Liver (tissue), 9 donors: ENCODE results near the gene CD247. TPM values are rescaled to one million over a fixed set of nuclear protein-coding genes. Genes with fewer than 3 reads are reported as not detected.

ENCODE experiments used
- DNase-seq: peaks from one replicate; pipeline ENCODE4 v3.0.0-alpha.2; 2017; ENCODE audit warnings: low spot score
- H3K27ac ChIP-seq, 2 donors: one replicate each; pipeline ENCODE4 v1.7.0; 2013; ENCODE audit warnings: inconsistent platforms in 2 of 2, low read length in 2 of 2, control low read depth in 1 of 2, low read depth in 1 of 2, mild to moderate bottlenecking in 1 of 2
- H3K27me3 ChIP-seq, 4 donors: one replicate each; pipeline versions ENCODE4 v1.6.1 to v1.7.0; 2013; ENCODE audit warnings: low read length in 3 of 4, inconsistent platforms in 1 of 4, mild to moderate bottlenecking in 1 of 4, moderate library complexity in 1 of 4; ENCODE audit not compliant: control insufficient read depth in 4 of 4, insufficient read depth in 4 of 4
- H3K36me3 ChIP-seq, 4 donors: one replicate each; pipeline versions ENCODE4 v1.6.1 to v1.7.0; 2013; ENCODE audit warnings: low read length in 3 of 4, mild to moderate bottlenecking in 3 of 4, low read depth in 1 of 4, moderate library complexity in 1 of 4; ENCODE audit not compliant: control insufficient read depth in 4 of 4, insufficient read depth in 3 of 4
- H3K4me1 ChIP-seq, 4 donors: one replicate each; pipeline versions ENCODE4 v1.6.1 to v1.7.0; 2013; ENCODE audit warnings: low read length in 3 of 4, mild to moderate bottlenecking in 3 of 4, moderate library complexity in 1 of 4; ENCODE audit not compliant: control insufficient read depth in 4 of 4, insufficient read depth in 4 of 4
- H3K4me3 ChIP-seq, 3 donors: one replicate each; pipeline versions ENCODE4 v1.6.1 to v1.7.0; 2013; ENCODE audit warnings: low read length in 3 of 3, control low read depth in 1 of 3, low read depth in 1 of 3, mild to moderate bottlenecking in 1 of 3
- H3K9ac ChIP-seq, 2 donors: one replicate each; pipeline ENCODE4 v1.7.0; 2013; ENCODE audit warnings: low read length in 2 of 2, mild to moderate bottlenecking in 2 of 2, moderate library complexity in 2 of 2, control low read depth in 1 of 2, low read depth in 1 of 2
- H3K9me3 ChIP-seq, 4 donors: one replicate each; pipeline versions ENCODE4 v1.6.1 to v1.7.0; 2013; ENCODE audit warnings: low read length in 3 of 4; ENCODE audit not compliant: control insufficient read depth in 4 of 4
- ATF3 ChIP-seq: IDR thresholded peaks from 2 replicates; pipeline ENCODE4 v1.6.1; 2016; ENCODE audit warnings: antibody characterized with exemption
- CTCF ChIP-seq: fragments of 150-350 bp; IDR thresholded peaks from 2 replicates; pipeline ENCODE4 v1.5.1; 2017; ENCODE audit warnings: improper control_type of control experiment, low read depth, low read length; ENCODE audit not compliant: missing input control
- EGR1 ChIP-seq, 2 donors: IDR thresholded peaks; 2 replicates each; pipeline ENCODE4 v1.6.1; 2016 to 2018; ENCODE audit warnings: antibody characterized with exemption in 2 of 2, low read depth in 2 of 2
- FOXA2 ChIP-seq: IDR thresholded peaks from 2 replicates; pipeline ENCODE4 v1.6.1; 2016; ENCODE audit warnings: antibody characterized with exemption
- GABPA ChIP-seq, 2 donors: IDR thresholded peaks in 1 of 2; conservative IDR thresholded peaks in 1 of 2; 2 replicates each; pipeline ENCODE4 v1.6.1; 2016; ENCODE audit warnings: antibody characterized with exemption in 2 of 2, mild to moderate bottlenecking in 1 of 2, moderate library complexity in 1 of 2
- HNF4A ChIP-seq, 2 donors: conservative IDR thresholded peaks; 2 replicates each; pipeline ENCODE4 v1.6.1; 2016; ENCODE audit warnings: antibody characterized with exemption in 2 of 2, mild to moderate bottlenecking in 2 of 2
- HNF4G ChIP-seq: IDR thresholded peaks from 2 replicates; pipeline ENCODE4 v1.6.1; 2016; ENCODE audit warnings: antibody characterized with exemption
- JUND ChIP-seq, 2 donors: IDR thresholded peaks; 2 replicates each; pipeline ENCODE4 v1.6.1; 2016; ENCODE audit warnings: antibody characterized with exemption in 2 of 2
- MAX ChIP-seq: IDR thresholded peaks from 2 replicates; pipeline ENCODE4 v1.6.1; 2016; ENCODE audit warnings: antibody characterized with exemption
- NR2F2 ChIP-seq: IDR thresholded peaks from 2 replicates; pipeline ENCODE4 v1.6.1; 2016; ENCODE audit warnings: antibody characterized with exemption
- RAD21 ChIP-seq, 2 donors: IDR thresholded peaks; 2 replicates each; pipeline ENCODE4 v1.6.1; 2016; ENCODE audit warnings: antibody characterized with exemption in 2 of 2, mild to moderate bottlenecking in 2 of 2
- RXRA ChIP-seq, 2 donors: IDR thresholded peaks; 2 replicates each; pipeline ENCODE4 v1.6.1; 2017 to 2018; ENCODE audit warnings: antibody characterized with exemption in 2 of 2, mild to moderate bottlenecking in 1 of 2
- SP1 ChIP-seq: IDR thresholded peaks from 2 replicates; pipeline ENCODE4 v1.6.1; 2018; ENCODE audit warnings: antibody characterized with exemption, mild to moderate bottlenecking
- TAF1 ChIP-seq: conservative IDR thresholded peaks from 2 replicates; pipeline ENCODE4 v1.6.1; 2016; ENCODE audit warnings: antibody characterized with exemption, mild to moderate bottlenecking
- YY1 ChIP-seq: IDR thresholded peaks from 2 replicates; pipeline ENCODE4 v1.6.1; 2016; ENCODE audit warnings: antibody characterized with exemption, mild to moderate bottlenecking
- WGBS: extraction: QIAGEN DNeasy Blood & Tissue Kit; methylation state at CpG from one replicate; pipeline ENCODE4 v1.1.7; 2013; 5-methylcytosine and 5-hydroxymethylcytosine counted together
- polyA plus RNA-seq, 2 donors: library from polyadenylated mRNA; stranded (reverse) in 1 of 2; unstranded in 1 of 2; fragments of 200-250 nt in 1 of 2; fragments of >200 nt in 1 of 2; fragmentation: Nextera tagmentation in 1 of 2; extraction: Ambion mirVana in 1 of 2; gene quantifications; one replicate each; pipeline versions ENCODE4 v1.2.1 to v1.2.3, GENCODE V29; 2013 to 2015
- total RNA-seq, 2 donors: library from RNA; depleted of rRNA; stranded (reverse); fragments of >200 nt; gene quantifications; one replicate each; pipeline ENCODE4 v1.2.3, GENCODE V29; 2014
- TF ChIP-seq, protein P1 (sequence below): IDR thresholded peaks from 2 replicates; pipeline ENCODE4 v1.6.1; 2016; ENCODE audit warnings: antibody characterized with exemption, mild to moderate bottlenecking
- TF ChIP-seq, protein P2 (sequence below): IDR thresholded peaks from 2 replicates; pipeline ENCODE4 v1.6.1; 2016; ENCODE audit warnings: antibody characterized with exemption
- donor health status: healthy.
- donor health status: healthy.
- donor health status: healthy.
- donor health status: healthy.
- donor health status: healthy.

Gene CD247
- total and polyA plus RNA-seq, 4 donors: 0.61 to 2.2 (median 1.6) TPM

DNA sequence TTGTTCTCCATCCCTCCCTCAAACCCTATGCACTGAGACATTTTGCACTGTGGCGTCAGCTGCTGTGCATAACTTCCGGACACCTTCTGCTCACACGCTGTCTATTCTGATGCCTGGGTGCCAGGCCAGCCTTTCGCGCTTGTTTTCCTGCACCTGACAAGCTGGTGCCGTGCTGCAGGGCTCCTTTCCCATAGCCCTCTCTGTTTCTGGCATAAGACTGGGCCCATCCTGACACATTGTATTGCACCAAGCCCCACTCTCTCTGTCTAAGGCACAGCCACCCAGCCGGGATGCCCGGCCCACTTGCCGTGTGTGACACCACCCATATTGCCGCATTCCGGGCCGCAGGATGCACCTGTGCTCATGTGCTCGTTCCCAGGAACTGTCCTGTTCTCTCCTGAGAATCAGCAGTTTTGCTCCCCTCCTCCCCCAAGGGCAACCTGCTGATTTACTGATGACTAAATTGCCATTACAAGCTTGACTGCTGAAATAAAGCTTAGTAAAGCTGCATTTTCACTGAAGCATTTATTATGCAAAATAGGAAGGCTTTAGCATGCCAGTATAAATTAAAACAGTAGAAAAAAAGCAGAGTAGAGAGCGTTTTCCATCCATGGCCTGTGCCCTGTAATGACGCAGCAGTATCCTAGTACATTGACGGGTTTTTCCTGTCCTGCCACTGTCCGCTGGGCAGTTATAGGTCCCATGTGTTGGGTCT lies 88.0 kb downstream of the CD247 start:
- no peaks in the 10 kb centered on the region for H3K36me3 ChIP-seq
- no peaks in the 10 kb centered on the region for H3K27me3 ChIP-seq
- H3K27ac ChIP-seq: no peak overlapping the region
- H3K4me3 ChIP-seq: no peak overlapping the region
- WGBS: 92% methylated on average over 17 of the region's 17 CpGs
- no peaks in the 10 kb centered on the region for H3K9me3 ChIP-seq
- DNase-seq: no peak
- no peak for TF ChIP-seq JUND (IDR thresholded peaks at IDR 0.05)
- no peak for TF ChIP-seq ATF3
- no peak for TF ChIP-seq MAX
- TF ChIP-seq HNF4G: no peak
- TF ChIP-seq HNF4A (conservative IDR thresholded peaks at IDR 0.05): no peak
- TF ChIP-seq NR2F2: no peak
- no peak for TF ChIP-seq EGR1 (IDR thresholded peaks at IDR 0.05; ENCODE audit: low read depth in 2 of 2)
- no peak for TF ChIP-seq YY1
- no peak for TF ChIP-seq TAF1
- no peak for TF ChIP-seq RXRA (IDR thresholded peaks at IDR 0.05)
- TF ChIP-seq SP1: no peak
- TF ChIP-seq, protein P1, sequence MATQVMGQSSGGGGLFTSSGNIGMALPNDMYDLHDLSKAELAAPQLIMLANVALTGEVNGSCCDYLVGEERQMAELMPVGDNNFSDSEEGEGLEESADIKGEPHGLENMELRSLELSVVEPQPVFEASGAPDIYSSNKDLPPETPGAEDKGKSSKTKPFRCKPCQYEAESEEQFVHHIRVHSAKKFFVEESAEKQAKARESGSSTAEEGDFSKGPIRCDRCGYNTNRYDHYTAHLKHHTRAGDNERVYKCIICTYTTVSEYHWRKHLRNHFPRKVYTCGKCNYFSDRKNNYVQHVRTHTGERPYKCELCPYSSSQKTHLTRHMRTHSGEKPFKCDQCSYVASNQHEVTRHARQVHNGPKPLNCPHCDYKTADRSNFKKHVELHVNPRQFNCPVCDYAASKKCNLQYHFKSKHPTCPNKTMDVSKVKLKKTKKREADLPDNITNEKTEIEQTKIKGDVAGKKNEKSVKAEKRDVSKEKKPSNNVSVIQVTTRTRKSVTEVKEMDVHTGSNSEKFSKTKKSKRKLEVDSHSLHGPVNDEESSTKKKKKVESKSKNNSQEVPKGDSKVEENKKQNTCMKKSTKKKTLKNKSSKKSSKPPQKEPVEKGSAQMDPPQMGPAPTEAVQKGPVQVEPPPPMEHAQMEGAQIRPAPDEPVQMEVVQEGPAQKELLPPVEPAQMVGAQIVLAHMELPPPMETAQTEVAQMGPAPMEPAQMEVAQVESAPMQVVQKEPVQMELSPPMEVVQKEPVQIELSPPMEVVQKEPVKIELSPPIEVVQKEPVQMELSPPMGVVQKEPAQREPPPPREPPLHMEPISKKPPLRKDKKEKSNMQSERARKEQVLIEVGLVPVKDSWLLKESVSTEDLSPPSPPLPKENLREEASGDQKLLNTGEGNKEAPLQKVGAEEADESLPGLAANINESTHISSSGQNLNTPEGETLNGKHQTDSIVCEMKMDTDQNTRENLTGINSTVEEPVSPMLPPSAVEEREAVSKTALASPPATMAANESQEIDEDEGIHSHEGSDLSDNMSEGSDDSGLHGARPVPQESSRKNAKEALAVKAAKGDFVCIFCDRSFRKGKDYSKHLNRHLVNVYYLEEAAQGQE: no peak
- no peak for TF ChIP-seq RAD21 (IDR thresholded peaks at IDR 0.05)
- TF ChIP-seq GABPA (IDR thresholded peaks at IDR 0.05 in 1 of 2, conservative IDR thresholded peaks at IDR 0.05 in 1 of 2): no peak
- no peak for TF ChIP-seq FOXA2
- no peak for TF ChIP-seq CTCF
- TF ChIP-seq, protein P2, sequence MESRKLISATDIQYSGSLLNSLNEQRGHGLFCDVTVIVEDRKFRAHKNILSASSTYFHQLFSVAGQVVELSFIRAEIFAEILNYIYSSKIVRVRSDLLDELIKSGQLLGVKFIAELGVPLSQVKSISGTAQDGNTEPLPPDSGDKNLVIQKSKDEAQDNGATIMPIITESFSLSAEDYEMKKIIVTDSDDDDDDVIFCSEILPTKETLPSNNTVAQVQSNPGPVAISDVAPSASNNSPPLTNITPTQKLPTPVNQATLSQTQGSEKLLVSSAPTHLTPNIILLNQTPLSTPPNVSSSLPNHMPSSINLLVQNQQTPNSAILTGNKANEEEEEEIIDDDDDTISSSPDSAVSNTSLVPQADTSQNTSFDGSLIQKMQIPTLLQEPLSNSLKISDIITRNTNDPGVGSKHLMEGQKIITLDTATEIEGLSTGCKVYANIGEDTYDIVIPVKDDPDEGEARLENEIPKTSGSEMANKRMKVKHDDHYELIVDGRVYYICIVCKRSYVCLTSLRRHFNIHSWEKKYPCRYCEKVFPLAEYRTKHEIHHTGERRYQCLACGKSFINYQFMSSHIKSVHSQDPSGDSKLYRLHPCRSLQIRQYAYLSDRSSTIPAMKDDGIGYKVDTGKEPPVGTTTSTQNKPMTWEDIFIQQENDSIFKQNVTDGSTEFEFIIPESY: no peak
- H3K4me1 ChIP-seq: no peaks in the 10 kb centered on the region
- no peak overlapping the region for H3K9ac ChIP-seq
